ENCODE results near the gene RNF31. TPM values are rescaled to one million over a fixed set of nuclear protein-coding genes. Genes with fewer than 3 reads are reported as not detected.

RNF31 gene
- polyA plus RNA-seq, 1 of the 3 experiments (the other 2 are of a cell fraction): 19.2 TPM

DNA sequence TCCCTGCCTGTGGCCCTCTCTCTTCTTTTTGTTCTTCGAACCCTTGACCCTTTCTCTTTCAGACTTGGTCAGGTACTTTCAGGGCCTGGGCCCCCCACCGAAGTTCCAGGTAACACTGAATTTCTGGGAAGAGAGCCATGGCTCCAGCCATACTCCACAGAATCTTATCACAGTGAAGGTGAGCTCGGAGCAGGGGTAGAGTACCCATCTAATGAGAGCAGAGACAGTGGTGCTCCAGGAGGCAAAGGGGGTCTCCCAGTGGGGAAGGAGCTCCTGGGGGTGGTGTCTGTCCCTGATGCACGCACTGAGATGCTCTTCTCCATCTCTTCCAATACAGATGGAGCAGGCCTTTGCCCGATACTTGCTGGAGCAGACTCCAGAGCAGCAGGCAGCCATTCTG lies 18.5 kb downstream of the RNF31 start:
- POLR2A ChIA-PET: no interaction called here

More for the DNA sequence above, 18.5 kb downstream of the RNF31 start:
- no peak overlapping the region for H2AFZ ChIP-seq (ENCODE audit: low read depth)
- H3K4me2 ChIP-seq: no peak overlapping the region
- 94% methylated on average over 5 of the region's 5 CpGs for WGBS (ENCODE audit: low lambda C conversion rate)
- H3K4me1 ChIP-seq (ENCODE audit: control insufficient read depth in 1 of 2, insufficient read depth in 2 of 2, low read depth in 1 of 2, low read length in 1 of 2): peaks cover under 1 to 15% of the 10 kb centered on the region in 2 experiments; a peak in 1 of 4 replicates
- CTCF ChIA-PET: interaction anchor here (0.8 kb wide), 1 partner anchor 107 kb away, joined by 3 read pairs; no protein-coding TSS in a partner anchor
- no peak overlapping the region for H3K9ac ChIP-seq
- no peak for TF ChIP-seq MXI1 (IDR thresholded peaks at IDR 0.05; ENCODE audit: low read depth, low read length)
- TF ChIP-seq, protein P1, sequence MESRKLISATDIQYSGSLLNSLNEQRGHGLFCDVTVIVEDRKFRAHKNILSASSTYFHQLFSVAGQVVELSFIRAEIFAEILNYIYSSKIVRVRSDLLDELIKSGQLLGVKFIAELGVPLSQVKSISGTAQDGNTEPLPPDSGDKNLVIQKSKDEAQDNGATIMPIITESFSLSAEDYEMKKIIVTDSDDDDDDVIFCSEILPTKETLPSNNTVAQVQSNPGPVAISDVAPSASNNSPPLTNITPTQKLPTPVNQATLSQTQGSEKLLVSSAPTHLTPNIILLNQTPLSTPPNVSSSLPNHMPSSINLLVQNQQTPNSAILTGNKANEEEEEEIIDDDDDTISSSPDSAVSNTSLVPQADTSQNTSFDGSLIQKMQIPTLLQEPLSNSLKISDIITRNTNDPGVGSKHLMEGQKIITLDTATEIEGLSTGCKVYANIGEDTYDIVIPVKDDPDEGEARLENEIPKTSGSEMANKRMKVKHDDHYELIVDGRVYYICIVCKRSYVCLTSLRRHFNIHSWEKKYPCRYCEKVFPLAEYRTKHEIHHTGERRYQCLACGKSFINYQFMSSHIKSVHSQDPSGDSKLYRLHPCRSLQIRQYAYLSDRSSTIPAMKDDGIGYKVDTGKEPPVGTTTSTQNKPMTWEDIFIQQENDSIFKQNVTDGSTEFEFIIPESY (IDR thresholded peaks at IDR 0.05; ENCODE audit: borderline replicate concordance, low read depth): no peak
- no peak for TF ChIP-seq POLR2AphosphoS5 (IDR thresholded peaks at IDR 0.05; ENCODE audit: low read depth, low read length)
- TF ChIP-seq, protein P2, sequence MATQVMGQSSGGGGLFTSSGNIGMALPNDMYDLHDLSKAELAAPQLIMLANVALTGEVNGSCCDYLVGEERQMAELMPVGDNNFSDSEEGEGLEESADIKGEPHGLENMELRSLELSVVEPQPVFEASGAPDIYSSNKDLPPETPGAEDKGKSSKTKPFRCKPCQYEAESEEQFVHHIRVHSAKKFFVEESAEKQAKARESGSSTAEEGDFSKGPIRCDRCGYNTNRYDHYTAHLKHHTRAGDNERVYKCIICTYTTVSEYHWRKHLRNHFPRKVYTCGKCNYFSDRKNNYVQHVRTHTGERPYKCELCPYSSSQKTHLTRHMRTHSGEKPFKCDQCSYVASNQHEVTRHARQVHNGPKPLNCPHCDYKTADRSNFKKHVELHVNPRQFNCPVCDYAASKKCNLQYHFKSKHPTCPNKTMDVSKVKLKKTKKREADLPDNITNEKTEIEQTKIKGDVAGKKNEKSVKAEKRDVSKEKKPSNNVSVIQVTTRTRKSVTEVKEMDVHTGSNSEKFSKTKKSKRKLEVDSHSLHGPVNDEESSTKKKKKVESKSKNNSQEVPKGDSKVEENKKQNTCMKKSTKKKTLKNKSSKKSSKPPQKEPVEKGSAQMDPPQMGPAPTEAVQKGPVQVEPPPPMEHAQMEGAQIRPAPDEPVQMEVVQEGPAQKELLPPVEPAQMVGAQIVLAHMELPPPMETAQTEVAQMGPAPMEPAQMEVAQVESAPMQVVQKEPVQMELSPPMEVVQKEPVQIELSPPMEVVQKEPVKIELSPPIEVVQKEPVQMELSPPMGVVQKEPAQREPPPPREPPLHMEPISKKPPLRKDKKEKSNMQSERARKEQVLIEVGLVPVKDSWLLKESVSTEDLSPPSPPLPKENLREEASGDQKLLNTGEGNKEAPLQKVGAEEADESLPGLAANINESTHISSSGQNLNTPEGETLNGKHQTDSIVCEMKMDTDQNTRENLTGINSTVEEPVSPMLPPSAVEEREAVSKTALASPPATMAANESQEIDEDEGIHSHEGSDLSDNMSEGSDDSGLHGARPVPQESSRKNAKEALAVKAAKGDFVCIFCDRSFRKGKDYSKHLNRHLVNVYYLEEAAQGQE (IDR thresholded peaks at IDR 0.05; ENCODE audit: low read depth, low read length): no peak
- TF ChIP-seq, protein P3, sequence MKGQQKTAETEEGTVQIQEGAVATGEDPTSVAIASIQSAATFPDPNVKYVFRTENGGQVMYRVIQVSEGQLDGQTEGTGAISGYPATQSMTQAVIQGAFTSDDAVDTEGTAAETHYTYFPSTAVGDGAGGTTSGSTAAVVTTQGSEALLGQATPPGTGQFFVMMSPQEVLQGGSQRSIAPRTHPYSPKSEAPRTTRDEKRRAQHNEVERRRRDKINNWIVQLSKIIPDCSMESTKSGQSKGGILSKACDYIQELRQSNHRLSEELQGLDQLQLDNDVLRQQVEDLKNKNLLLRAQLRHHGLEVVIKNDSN (IDR thresholded peaks at IDR 0.05; ENCODE audit: borderline replicate concordance, low read depth): no peak
- TF ChIP-seq PBX3 (IDR thresholded peaks at IDR 0.05): no peak
- no peak for TF ChIP-seq TCF12 (IDR thresholded peaks at IDR 0.05)
- no peak for TF ChIP-seq FOXM1 (IDR thresholded peaks at IDR 0.05; ENCODE audit: low read depth)
- TF ChIP-seq NRF1 (IDR thresholded peaks at IDR 0.05; ENCODE audit: low read depth, low read length): no peak
- TF ChIP-seq GATA2 (CRISPR knock-in tag; IDR thresholded peaks at IDR 0.05): no peak
- TF ChIP-seq EP300 (IDR thresholded peaks at IDR 0.05; ENCODE audit: borderline replicate concordance in 1 of 2, low read depth in 1 of 2, low read length in 1 of 2): no peak
- no peak for TF ChIP-seq CHD2 (IDR thresholded peaks at IDR 0.05; ENCODE audit: low read length, partially characterized antibody)
- no peak for TF ChIP-seq RAD21 (IDR thresholded peaks at IDR 0.05; ENCODE audit: low read length)
- TF ChIP-seq FOXJ3 (CRISPR knock-in tag; IDR thresholded peaks at IDR 0.05): no peak
- TF ChIP-seq MEF2A (IDR thresholded peaks at IDR 0.05; ENCODE audit: borderline replicate concordance, low read depth): no peak
- TF ChIP-seq MAX (IDR thresholded peaks at IDR 0.05; ENCODE audit: low read depth): no peak
- no peak for DNase-seq
- H3K27me3 ChIP-seq (ENCODE audit: insufficient read depth): no peaks in the 10 kb centered on the region
- H3F3A ChIP-seq (replicated peaks; ENCODE audit: insufficient read depth): peaks cover 3% of the 10 kb centered on the region
- peaks cover 16 to 40% of the 10 kb centered on the region in 2 experiments for H3K36me3 ChIP-seq (replicated peaks in 1 of 2; ENCODE audit: control insufficient read depth in 1 of 2, insufficient read depth in 2 of 2, low read length in 1 of 2)
- H4K20me1 ChIP-seq (ENCODE audit: insufficient read depth): peaks cover under 1% of the 10 kb centered on the region; the same call in 1 of the 2 replicates
- H3K79me2 ChIP-seq (ENCODE audit: insufficient read depth): peaks cover 23% of the 10 kb centered on the region
- H3K9me2 ChIP-seq: no peaks in the 10 kb centered on the region
- no peaks in the 10 kb centered on the region for H3K9me3 ChIP-seq
- H3K4me3 ChIP-seq (ENCODE audit: low read depth in 2 of 2, low read length in 1 of 2): no peak overlapping the region
- no peak overlapping the region for H3K27ac ChIP-seq (ENCODE audit: low read depth in 2 of 2, low read length in 1 of 2)

Measured in SK-N-SH (cell line).